Caco-2 (cell line): ENCODE data around the gene PIAS1. TPM values are rescaled to one million over a fixed set of nuclear protein-coding genes. Genes with fewer than 3 reads are reported as not detected.

ENCODE experiments used
- BruUV-seq: library from RNA; stranded (reverse); fragments of 400-500 nt; replicated peaks from 2 replicates; lab custom pipeline; 2021; lab: Mats Ljungman, UMichigan
- CTCF ChIA-PET: fragments of 300-600 bp; sonication (Branson Sonifier 250); formaldehyde crosslinking; loops from one replicate; lab custom pipeline; 2022; ENCODE audit warnings: antibody characterized with exemption; lab: Charles Lee
- POLR2A ChIA-PET: fragments of 300-600 bp; sonication (Branson Sonifier 250); formaldehyde crosslinking; loops from one replicate; lab custom pipeline; 2022; ENCODE audit warnings: antibody characterized with exemption; lab: Charles Lee
- DNase-seq, 2 experiments: peaks; one replicate each; pipeline versions ENCODE4 v3.0.0 to v3.0.0-alpha.2; 2020 to 2022
- H3K27me3 ChIP-seq: replicated peaks from 2 replicates; pipeline ENCODE4 v1.6.0; 2011; ENCODE audit warnings: low read length; ENCODE audit not compliant: control insufficient read depth, insufficient read depth
- H3K36me3 ChIP-seq: 2 replicates; pipeline ENCODE4 v1.5.1; 2011; ENCODE audit warnings: low read length; ENCODE audit not compliant: control insufficient read depth, insufficient read depth
- H3K4me1 ChIP-seq: fragments of 250-450 bp; sonication (Bioruptor Pico); 2 replicates; pipeline ENCODE4 v1.5.1; 2020; ENCODE audit warnings: mild to moderate bottlenecking
- H3K4me3 ChIP-seq: 2 replicates; pipeline ENCODE4 v1.5.1; 2011; ENCODE audit warnings: low read depth, mild to moderate bottlenecking, control low read depth, low read length
- H3K9me3 ChIP-seq: fragments of 250-450 bp; sonication (Bioruptor Pico); 2 replicates; pipeline ENCODE4 v1.5.1; 2020; ENCODE audit warnings: mild to moderate bottlenecking, moderate library complexity
- H3K27ac Mint-ChIP-seq: one replicate; pipeline ENCODE4 v1.8.0; 2022; ENCODE audit warnings: mixed read lengths; ENCODE audit not compliant: unreplicated experiment
- H3K27me3 Mint-ChIP-seq: one replicate; pipeline ENCODE4 v1.8.0; 2022; ENCODE audit warnings: mixed read lengths; ENCODE audit not compliant: insufficient read depth, unreplicated experiment
- H3K36me3 Mint-ChIP-seq: one replicate; pipeline ENCODE4 v1.8.0; 2022; ENCODE audit warnings: mild to moderate bottlenecking, mixed read lengths; ENCODE audit not compliant: insufficient read depth, unreplicated experiment
- H3K4me1 Mint-ChIP-seq: one replicate; pipeline ENCODE4 v1.8.0; 2022; ENCODE audit warnings: low read depth, mixed read lengths; ENCODE audit not compliant: unreplicated experiment
- H3K4me3 Mint-ChIP-seq: one replicate; pipeline ENCODE4 v1.8.0; 2022; ENCODE audit warnings: mild to moderate bottlenecking, moderate library complexity, mixed read lengths; ENCODE audit not compliant: unreplicated experiment
- H3K9me3 Mint-ChIP-seq: one replicate; pipeline ENCODE4 v1.8.0; 2022; ENCODE audit warnings: mixed read lengths; ENCODE audit not compliant: unreplicated experiment
- CTCF ChIP-seq, 2 experiments: fragments of 200-600 bp in 1 of 2; IDR thresholded peaks; 1 replicate in 1 of 2; 2 replicates in 1 of 2; pipeline versions ENCODE4 v1.5.1 to v1.8.0; 2011 to 2022; ENCODE audit warnings: antibody characterized with exemption in 1 of 2, control low read depth in 1 of 2, inconsistent platforms in 1 of 2, low read depth in 1 of 2, low read length in 1 of 2, mild to moderate bottlenecking in 1 of 2, moderate library complexity in 1 of 2; ENCODE audit not compliant: insufficient read depth in 1 of 2, severe bottlenecking in 1 of 2, unreplicated experiment in 1 of 2
- intact Hi-C: fragments of 100-400 bp; cut with micrococcal nuclease; formaldehyde crosslinking; loops from one replicate; pipeline ENCODE4 v1.10.0; 2022; ENCODE audit not compliant: unreplicated experiment
- total RNA-seq: library from RNA; stranded (reverse); gene quantifications from 2 replicates; pipeline ENCODE4 v1.2.3, GENCODE V29; 2022

The PIAS1 gene
- total RNA-seq, 1 experiment from 2014 or later: 48.0 TPM

GRCh38 chr15:68184616-68185480 lies 130.7 kb downstream of the PIAS1 start:
- intact Hi-C loops: no loop called here
- Histone ChIP-seq H3K27me3 (no peaks in the 10 kb centered on the region), H3K4me1 (no peaks in the 10 kb centered on the region), H3K9me3 (no peaks in the 10 kb centered on the region), H3K4me3 (no peak overlapping the region), H3K36me3 (peaks cover 3% of the 10 kb centered on the region)
- Mint-ChIP-seq H3K4me3 (no peak overlapping the region), H3K27me3 (no peaks in the 10 kb centered on the region), H3K36me3 (peaks cover 74% of the 10 kb centered on the region), H3K9me3 (no peaks in the 10 kb centered on the region), H3K4me1 (no peaks in the 10 kb centered on the region), H3K27ac (no peak overlapping the region)
- ChIA-PET POLR2A (no interaction called here), CTCF (no interaction called here)
- DNase-seq: no peak
- no TSS peak for BruUV-seq
- TF ChIP-seq CTCF (IDR thresholded peaks at IDR 0.05; ENCODE audit: insufficient read depth in 1 of 2, low read depth in 1 of 2, low read length in 1 of 2, severe bottlenecking in 1 of 2, unreplicated experiment in 1 of 2): no peak

- no peak for DNase-seq
- no peak overlapping the region for H3K4me3 Mint-ChIP-seq
- no peak overlapping the region for H3K4me3 ChIP-seq
- no peak for TF ChIP-seq CTCF (IDR thresholded peaks at IDR 0.05; ENCODE audit: insufficient read depth in 1 of 2, low read depth in 1 of 2, low read length in 1 of 2, severe bottlenecking in 1 of 2, unreplicated experiment in 1 of 2)
- no peaks in the 10 kb centered on the region for H3K9me3 ChIP-seq
- no peaks in the 10 kb centered on the region for H3K4me1 Mint-ChIP-seq
- H3K27ac Mint-ChIP-seq: no peak overlapping the region
- peaks cover 3% of the 10 kb centered on the region for H3K36me3 ChIP-seq
- no peaks in the 10 kb centered on the region for H3K9me3 Mint-ChIP-seq
- H3K36me3 Mint-ChIP-seq: peaks cover 77% of the 10 kb centered on the region
- H3K27me3 Mint-ChIP-seq: no peaks in the 10 kb centered on the region
- ChIA-PET CTCF (no interaction called here), POLR2A (interaction anchor here (0.6 kb wide), 1 partner anchor 665 kb away, joined by 3 read pairs; no protein-coding TSS in a partner anchor)
- no peaks in the 10 kb centered on the region for H3K27me3 ChIP-seq
- no TSS peak for BruUV-seq
- intact Hi-C loops: no loop called here
- no peaks in the 10 kb centered on the region for H3K4me1 ChIP-seq
Observed at GRCh38 chr15:68186671-68187397, 132.7 kb downstream of the PIAS1 start.

- CTCF ChIA-PET: no interaction called here
- POLR2A ChIA-PET: no interaction called here
- intact Hi-C loops: no loop called here
- no peak for DNase-seq
- Mint-ChIP-seq H3K4me3 (no peak overlapping the region), H3K36me3 (peaks cover 83% of the 10 kb centered on the region), H3K27me3 (no peaks in the 10 kb centered on the region), H3K4me1 (no peaks in the 10 kb centered on the region), H3K27ac (no peak overlapping the region), H3K9me3 (no peaks in the 10 kb centered on the region)
- no peaks in the 10 kb centered on the region for H3K27me3 ChIP-seq
- H3K4me1 ChIP-seq: no peaks in the 10 kb centered on the region
- no peaks in the 10 kb centered on the region for H3K9me3 ChIP-seq
- no peak overlapping the region for H3K4me3 ChIP-seq
- BruUV-seq: no TSS peak
- peaks cover 3% of the 10 kb centered on the region for H3K36me3 ChIP-seq
- TF ChIP-seq CTCF (IDR thresholded peaks at IDR 0.05; ENCODE audit: insufficient read depth in 1 of 2, low read depth in 1 of 2, low read length in 1 of 2, severe bottlenecking in 1 of 2, unreplicated experiment in 1 of 2): no peak
Observed at GRCh38 chr15:68187559-68187958, 133.4 kb downstream of the PIAS1 start.
